Measurements from ENCODE around the gene MYRF.

DNA sequence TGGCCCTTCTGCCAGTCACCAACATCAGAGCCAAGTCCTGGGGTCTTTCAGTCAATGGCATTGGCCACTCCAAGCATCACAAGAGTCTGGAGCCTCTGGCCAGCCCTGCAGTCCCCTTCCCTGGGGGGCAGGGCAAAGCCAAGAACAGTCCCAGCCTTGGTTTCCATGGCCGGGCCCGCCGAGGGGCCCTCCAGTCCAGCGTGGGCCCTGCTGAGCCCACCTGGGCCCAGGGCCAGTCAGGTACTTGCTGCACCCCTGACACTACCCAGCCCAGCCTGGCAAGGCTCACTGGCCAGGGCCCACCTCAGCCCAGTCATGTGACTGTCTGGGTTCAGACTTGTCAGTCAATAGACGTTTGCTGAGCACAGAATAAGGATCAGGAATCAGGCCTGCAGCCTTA lies 29.1 kb downstream of the MYRF start:
- TF ChIP-seq RBAK (tag by site-specific recombination; IDR thresholded peaks at IDR 0.05): no peak
- TF ChIP-seq, protein P1, sequence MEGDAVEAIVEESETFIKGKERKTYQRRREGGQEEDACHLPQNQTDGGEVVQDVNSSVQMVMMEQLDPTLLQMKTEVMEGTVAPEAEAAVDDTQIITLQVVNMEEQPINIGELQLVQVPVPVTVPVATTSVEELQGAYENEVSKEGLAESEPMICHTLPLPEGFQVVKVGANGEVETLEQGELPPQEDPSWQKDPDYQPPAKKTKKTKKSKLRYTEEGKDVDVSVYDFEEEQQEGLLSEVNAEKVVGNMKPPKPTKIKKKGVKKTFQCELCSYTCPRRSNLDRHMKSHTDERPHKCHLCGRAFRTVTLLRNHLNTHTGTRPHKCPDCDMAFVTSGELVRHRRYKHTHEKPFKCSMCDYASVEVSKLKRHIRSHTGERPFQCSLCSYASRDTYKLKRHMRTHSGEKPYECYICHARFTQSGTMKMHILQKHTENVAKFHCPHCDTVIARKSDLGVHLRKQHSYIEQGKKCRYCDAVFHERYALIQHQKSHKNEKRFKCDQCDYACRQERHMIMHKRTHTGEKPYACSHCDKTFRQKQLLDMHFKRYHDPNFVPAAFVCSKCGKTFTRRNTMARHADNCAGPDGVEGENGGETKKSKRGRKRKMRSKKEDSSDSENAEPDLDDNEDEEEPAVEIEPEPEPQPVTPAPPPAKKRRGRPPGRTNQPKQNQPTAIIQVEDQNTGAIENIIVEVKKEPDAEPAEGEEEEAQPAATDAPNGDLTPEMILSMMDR (tag by site-specific recombination; IDR thresholded peaks at IDR 0.05): no peak
